GM23248 (cell line): ENCODE data around the gene MFAP1. TPM values are rescaled to one million over a fixed set of nuclear protein-coding genes. Genes with fewer than 3 reads are reported as not detected.

Experiments
- DNase-seq: peaks from one replicate; pipeline ENCODE4 v3.0.0-alpha.2; 2015
- H2AFZ ChIP-seq: fragments of 200-600 bp; sonication (generic); 2 replicates; pipeline ENCODE4 v1.6.1; 2016; ENCODE audit warnings: antibody characterized with exemption
- H3F3A ChIP-seq: fragments of 200-600 bp; sonication (generic); 2 replicates; pipeline ENCODE4 v1.6.1; 2016; ENCODE audit warnings: mild to moderate bottlenecking, antibody characterized with exemption, mixed run types; ENCODE audit not compliant: insufficient read depth
- H3K27ac ChIP-seq: fragments of 200-600 bp; sonication (generic); 2 replicates; pipeline ENCODE4 v1.5.1; 2016; ENCODE audit warnings: mild to moderate bottlenecking
- H3K27me3 ChIP-seq: fragments of 200-600 bp; sonication (generic); replicated peaks from 2 replicates; pipeline ENCODE4 v1.6.1; 2016; ENCODE audit warnings: mild to moderate bottlenecking; ENCODE audit not compliant: insufficient read depth
- H3K36me3 ChIP-seq: fragments of 200-600 bp; sonication (generic); 2 replicates; pipeline ENCODE4 v1.6.1; 2016; ENCODE audit warnings: low read depth, mild to moderate bottlenecking
- H3K4me1 ChIP-seq: fragments of 200-600 bp; sonication (generic); 2 replicates; pipeline ENCODE4 v1.6.1; 2016; ENCODE audit warnings: mild to moderate bottlenecking; ENCODE audit not compliant: insufficient read depth
- H3K4me2 ChIP-seq: fragments of 200-600 bp; sonication (generic); one replicate; pipeline ENCODE4 v1.6.1; 2016; ENCODE audit warnings: mild to moderate bottlenecking; ENCODE audit not compliant: unreplicated experiment
- H3K4me3 ChIP-seq: fragments of 200-600 bp; sonication (generic); 2 replicates; pipeline ENCODE4 v1.5.1; 2016; ENCODE audit warnings: mild to moderate bottlenecking
- H3K79me2 ChIP-seq: fragments of 200-600 bp; sonication (generic); 2 replicates; pipeline ENCODE4 v1.6.1; 2016; ENCODE audit warnings: mild to moderate bottlenecking; ENCODE audit not compliant: insufficient read depth
- H3K9ac ChIP-seq: fragments of 200-600 bp; sonication (generic); 2 replicates; pipeline ENCODE4 v1.6.1; 2016; ENCODE audit warnings: mild to moderate bottlenecking
- H3K9me2 ChIP-seq: fragments of 200-600 bp; sonication (generic); 2 replicates; pipeline ENCODE4 v1.6.1; 2016; ENCODE audit warnings: mixed run types, mild to moderate bottlenecking, moderate library complexity; ENCODE audit not compliant: insufficient read depth
- H3K9me3 ChIP-seq: fragments of 200-600 bp; sonication (generic); one replicate; pipeline ENCODE4 v1.6.1; 2017; ENCODE audit warnings: low read depth
- H4K20me1 ChIP-seq: fragments of 200-600 bp; sonication (generic); 2 replicates; pipeline ENCODE4 v1.6.0; 2016; ENCODE audit not compliant: insufficient read depth
- EZH2 ChIP-seq: fragments of 200-600 bp; sonication (generic); IDR thresholded peaks from 2 replicates; pipeline ENCODE4 v1.6.1; 2018; ENCODE audit warnings: antibody characterized with exemption, mild to moderate bottlenecking; ENCODE audit not compliant: insufficient read depth, poor library complexity, severe bottlenecking
- EZH2phosphoT487 ChIP-seq: fragments of 200-600 bp; sonication (generic); IDR thresholded peaks from 2 replicates; pipeline ENCODE4 v1.6.1; 2018; ENCODE audit warnings: antibody characterized with exemption, moderate library complexity, mild to moderate bottlenecking, low read depth; ENCODE audit not compliant: insufficient read depth
- WGBS, 2 experiments: methylation state at CpG; one replicate each; pipeline ENCODE4 v1.1.6; 2015 to 2017; ENCODE audit warnings: low lambda C conversion rate in 2 of 2, low coverage in 1 of 2; ENCODE audit errors: missing lambda C conversion rate in 2 of 2; 5-methylcytosine and 5-hydroxymethylcytosine counted together
- in situ Hi-C: fragments of 300-500 bp; cut with MboI; formaldehyde crosslinking; loops from 2 replicates; pipeline ENCODE4 v1.15.0; 2020
- microRNA counts: library from miRNA; unstranded; fragments of <30 nt; microRNA quantifications from one replicate; lab custom pipeline; 2016
- microRNA-seq: library from miRNA; unstranded; fragments of <30 nt; microRNA quantifications from one replicate; pipeline ENCODE4, GENCODE V29; 2016; ENCODE audit warnings: borderline number of aligned reads
- polyA plus RNA-seq: library from polyadenylated mRNA; unstranded; fragments of >200 nt; fragmentation: Nextera tagmentation; extraction: Ambion mirVana; gene quantifications from 2 replicates; pipeline ENCODE4 v1.2.1, GENCODE V29; 2016
- small RNA-seq: library from RNA; depleted of rRNA; stranded (forward); fragments of <200 nt; gene quantifications from one replicate; pipeline ENCODE3, GENCODE V24; 2014; ENCODE audit warnings: low read depth, low replicate concordance
- total RNA-seq: library from RNA; depleted of rRNA; stranded (reverse); fragments of >200 nt; shearing (Covaris generic); gene quantifications from 2 replicates; pipeline ENCODE4 v1.2.3, GENCODE V29; 2014; rRNA removed

The MFAP1 gene
- total and polyA plus RNA-seq, 2 experiments from 2014 or later: 24.6 to 33.1 TPM

GRCh38 chr15:43763819-43764446 is 60.6 kb downstream of the MFAP1 start:
- DNase-seq: no peak
- H3K4me2 ChIP-seq: no peak overlapping the region
- H3K27ac ChIP-seq: peak overlapping the region; percentile 36; the same call in 1 of the 2 replicates
- H4K20me1 ChIP-seq: no peaks in the 10 kb centered on the region
- 51 to 56% methylated on average over 2 of the region's 2 CpGs for WGBS, 2 experiments
- H2AFZ ChIP-seq: no peak overlapping the region
- H3K79me2 ChIP-seq: peaks cover 24% of the 10 kb centered on the region
- H3K9me2 ChIP-seq: no peaks in the 10 kb centered on the region
- H3K36me3 ChIP-seq: peaks cover 73% of the 10 kb centered on the region
- in situ Hi-C loops: no loop called here
- no peak for TF ChIP-seq EZH2
- no peak for TF ChIP-seq EZH2phosphoT487
- no peak overlapping the region for H3K4me3 ChIP-seq
- H3K27me3 ChIP-seq: no peaks in the 10 kb centered on the region
- no peak overlapping the region for H3K9ac ChIP-seq
- peaks cover 47% of the 10 kb centered on the region for H3F3A ChIP-seq
- H3K4me1 ChIP-seq: peaks cover 15% of the 10 kb centered on the region
- no peaks in the 10 kb centered on the region for H3K9me3 ChIP-seq

GRCh38 chr15:43762824-43763223 is 61.7 kb downstream of the MFAP1 start:
- H3K4me2 ChIP-seq: no peak overlapping the region
- TF ChIP-seq EZH2: no peak
- TF ChIP-seq EZH2phosphoT487: no peak
- H3K36me3 ChIP-seq: peaks cover 70% of the 10 kb centered on the region
- peak; percentile 31 for DNase-seq
- H3K4me1 ChIP-seq: peaks cover 15% of the 10 kb centered on the region
- H3K9ac ChIP-seq: no peak overlapping the region
- H3K27me3 ChIP-seq: no peaks in the 10 kb centered on the region
- peak overlapping the region; percentile 36 for H3K27ac ChIP-seq
- no peak overlapping the region for H3K4me3 ChIP-seq
- H4K20me1 ChIP-seq: no peaks in the 10 kb centered on the region
- H3K79me2 ChIP-seq: peaks cover 34% of the 10 kb centered on the region
- H3K9me2 ChIP-seq: no peaks in the 10 kb centered on the region
- in situ Hi-C loops: no loop called here
- no peak overlapping the region for H2AFZ ChIP-seq
- WGBS, 2 experiments: 46 to 50% methylated on average over 6 of the region's 6 CpGs
- H3K9me3 ChIP-seq: no peaks in the 10 kb centered on the region
- peaks cover 44% of the 10 kb centered on the region for H3F3A ChIP-seq

MicroRNA genes within 50 kb of the gene (microRNA counts, 767-probe panel; counts per million panel counts)
- microRNA hsa-miR-1282 (lab: Ali Mortazavi, UCI): 447 counts per million, percentile 86 among the panel's probes with 10 or more counts

Small RNA genes lying within 50 kb of the gene (microRNA-seq; reads per million reads assigned to microRNA genes)
- gene MIR1282: not detected

Small RNA genes lying within 50 kb of the gene (small RNA-seq; reads per million reads assigned to genes)
- gene MIR1282 (not detected), gene RF00019 (not detected)

Other genes with a start within 250 kb of the MFAP1 start
- gene PPIP5K1, start 234.5 kb downstream of the MFAP1 start, total RNA-seq: 8.0 and 13.1 TPM in 2 replicates
- 7.0 and 8.2 TPM in 2 replicates for gene PPIP5K1, start 234.5 kb downstream of the MFAP1 start, polyA plus RNA-seq
- not detected in 2 replicates for gene CKMT1B, start 230.7 kb downstream of the MFAP1 start, total RNA-seq
- gene CKMT1B, start 230.7 kb downstream of the MFAP1 start, polyA plus RNA-seq: not detected in 2 replicates
- gene STRC, start 205.9 kb downstream of the MFAP1 start, total RNA-seq: under 0.01 TPM in 1 of 2 replicates, not detected in the other
- 0.08 TPM in 1 of 2 replicates, not detected in the other for gene STRC, start 205.9 kb downstream of the MFAP1 start, polyA plus RNA-seq
- 0.38 TPM in 1 of 2 replicates, not detected in the other for gene CATSPER2, start 175.8 kb downstream of the MFAP1 start, total RNA-seq
- 1.2 and 1.7 TPM in 2 replicates for gene CATSPER2, start 175.8 kb downstream of the MFAP1 start, polyA plus RNA-seq
- gene CKMT1A, start 130.8 kb downstream of the MFAP1 start, total RNA-seq: not detected in 2 replicates
- not detected in 2 replicates for gene CKMT1A, start 130.8 kb downstream of the MFAP1 start, polyA plus RNA-seq
- 215 and 224 TPM in 2 replicates for gene PDIA3, start 78.3 kb downstream of the MFAP1 start, total RNA-seq
- 1,087 and 1,111 TPM in 2 replicates for gene PDIA3, start 78.3 kb downstream of the MFAP1 start, polyA plus RNA-seq
- 5.2 and 6.4 TPM in 2 replicates for gene ELL3, start 47.7 kb downstream of the MFAP1 start, total RNA-seq
- gene ELL3, start 47.7 kb downstream of the MFAP1 start, polyA plus RNA-seq: 1.4 and 1.5 TPM in 2 replicates
- gene SERF2, start 32.4 kb downstream of the MFAP1 start, total RNA-seq: 996 and 1,573 TPM in 2 replicates
- gene SERF2, start 32.4 kb downstream of the MFAP1 start, polyA plus RNA-seq: 3,240 and 3,311 TPM in 2 replicates
- gene SERINC4, start 24.5 kb downstream of the MFAP1 start, total RNA-seq: not detected in 2 replicates
- not detected in 2 replicates for gene SERINC4, start 24.5 kb downstream of the MFAP1 start, polyA plus RNA-seq
- 0.76 and 8.2 TPM in 2 replicates for gene HYPK, start 24.1 kb downstream of the MFAP1 start, total RNA-seq
- 14.0 and 19.9 TPM in 2 replicates for gene HYPK, start 24.1 kb downstream of the MFAP1 start, polyA plus RNA-seq
- gene WDR76, start 2.3 kb upstream of the MFAP1 start, total RNA-seq: 9.0 and 11.3 TPM in 2 replicates
- 4.1 and 5.3 TPM in 2 replicates for gene WDR76, start 2.3 kb upstream of the MFAP1 start, polyA plus RNA-seq